ENCODE data around the gene HOXC10.

DNA sequence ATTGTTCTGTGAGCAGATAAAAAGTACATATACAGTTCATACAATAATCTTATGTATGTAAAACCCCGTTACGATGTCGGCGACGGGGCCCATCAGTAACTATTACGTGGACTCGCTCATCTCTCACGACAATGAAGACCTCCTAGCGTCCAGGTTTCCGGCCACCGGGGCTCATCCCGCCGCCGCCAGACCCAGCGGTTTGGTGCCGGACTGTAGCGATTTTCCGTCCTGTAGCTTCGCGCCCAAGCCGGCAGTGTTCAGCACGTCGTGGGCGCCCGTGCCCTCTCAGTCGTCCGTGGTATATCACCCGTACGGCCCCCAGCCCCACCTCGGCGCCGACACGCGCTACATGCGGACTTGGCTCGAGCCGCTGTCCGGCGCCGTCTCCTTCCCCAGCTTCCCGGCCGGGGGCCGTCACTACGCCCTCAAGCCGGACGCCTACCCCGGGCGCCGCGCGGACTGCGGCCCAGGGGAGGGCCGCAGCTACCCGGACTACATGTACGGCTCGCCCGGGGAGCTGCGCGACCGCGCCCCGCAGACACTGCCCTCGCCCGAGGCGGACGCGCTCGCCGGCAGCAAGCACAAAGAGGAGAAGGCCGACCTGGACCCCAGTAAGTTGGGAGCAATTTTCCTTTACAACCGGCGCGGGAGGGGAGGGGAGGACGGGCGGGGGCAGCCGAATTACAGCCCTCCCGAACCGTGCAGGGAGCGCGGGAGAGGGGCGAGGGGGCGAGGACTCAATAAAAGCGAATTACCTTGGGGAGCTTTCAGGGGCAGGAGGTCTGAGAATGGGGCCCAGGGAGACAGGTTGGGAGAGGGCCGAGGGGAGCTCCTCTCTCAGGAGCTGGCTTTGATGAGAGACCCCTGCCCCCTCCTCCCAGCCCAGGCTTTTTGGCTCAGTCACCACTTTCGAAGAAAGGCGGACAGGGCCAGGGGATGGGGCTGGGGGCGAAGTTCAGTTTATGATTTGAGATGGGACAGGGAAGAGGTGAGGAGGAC, 15.5 kb downstream of the HOXC10 start, which contains the start of gene HOXC9:
- TF ChIP-seq EZH2 (IDR thresholded peaks at IDR 0.05) (no peak), FOXP2 (optimal IDR thresholded peaks at IDR 0.05; ENCODE audit: control extremely low read depth, extremely low read length, insufficient read depth) (no peak), POLR2AphosphoS5 (IDR thresholded peaks at IDR 0.05; ENCODE audit: borderline replicate concordance, low read depth, low read length) (peak; percentile 29; the same call in 1 of the 2 replicates)

All from SK-N-MC (cell line).